Gastrocnemius medialis (tissue), 4 donors: Measurements from ENCODE around the gene PLET1. TPM values are rescaled to one million over a fixed set of nuclear protein-coding genes. Genes with fewer than 3 reads are reported as not detected.

Experiments used
- ATAC-seq, 2 donors: fragments of 150-250 bp; one replicate each; pipeline ENCODE4 v1.9.1; 2016
- DNase-seq, 2 donors: peaks; one replicate each; pipeline ENCODE4 v3.0.0-alpha.2; 2019
- H3K27ac ChIP-seq, 4 donors: fragments of 200-600 bp; sonication (generic); 1 replicate in 1 of 4; 2 replicates in 3 of 4; pipeline ENCODE4 v1.5.1; 2016 to 2018; ENCODE audit warnings: mild to moderate bottlenecking in 2 of 4, moderate library complexity in 1 of 4
- H3K27me3 ChIP-seq, 3 donors: fragments of 200-600 bp; sonication (generic) in 2 of 3; 1 replicate in 1 of 3; 2 replicates in 2 of 3; pipeline versions ENCODE4 v1.5.1 to v1.6.0; 2016 to 2019; ENCODE audit warnings: mild to moderate bottlenecking in 1 of 3, moderate library complexity in 1 of 3
- H3K36me3 ChIP-seq, 2 donors: fragments of 200-600 bp; sonication (generic) in 1 of 2; one replicate each; pipeline ENCODE4 v1.5.1; 2017 to 2018
- H3K4me1 ChIP-seq, 2 donors: fragments of 200-600 bp; sonication (generic) in 1 of 2; one replicate each; pipeline ENCODE4 v1.5.1; 2016 to 2017; ENCODE audit warnings: mild to moderate bottlenecking in 2 of 2
- H3K4me3 ChIP-seq, 4 donors: fragments of 200-600 bp; sonication (generic) in 3 of 4; 1 replicate in 1 of 4; 2 replicates in 3 of 4; pipeline ENCODE4 v1.5.1; 2016 to 2019; ENCODE audit warnings: mild to moderate bottlenecking in 2 of 4
- H3K9me3 ChIP-seq, 3 donors: fragments of 200-600 bp; sonication (generic) in 2 of 3; 1 replicate in 1 of 3; 2 replicates in 2 of 3; pipeline ENCODE4 v1.5.1; 2016 to 2019
- CTCF ChIP-seq, 5 experiments: fragments of 450-650 bp in 3 of 5; fragments of 200-600 bp in 2 of 5; sonication (generic) in 2 of 5; IDR thresholded peaks in 4 of 5; conservative IDR thresholded peaks in 1 of 5; 1 replicate in 4 of 5; 2 replicates in 1 of 5; pipeline ENCODE4 v1.5.1; 2016 to 2019; ENCODE audit warnings: antibody characterized with exemption in 5 of 5, mild to moderate bottlenecking in 3 of 5, moderate library complexity in 3 of 5
- POLR2A ChIP-seq, 2 donors: fragments of 450-650 bp; IDR thresholded peaks; one replicate each; pipeline ENCODE4 v1.6.1; 2017; ENCODE audit warnings: antibody characterized with exemption in 2 of 2, mild to moderate bottlenecking in 2 of 2, moderate library complexity in 2 of 2
- in situ Hi-C, 4 donors: fragments of 200-750 bp; cut with MboI; loops; one replicate each; pipeline versions ENCODE4 v1.15.0 to v1.8.0; 2017; ENCODE audit warnings: low sequenced_read_pairs in 4 of 4
- intact Hi-C: fragments of 100-400 bp; cut with DNase I; formaldehyde crosslinking; loops from one replicate; pipeline ENCODE4 v1.15.1; 2023; ENCODE audit warnings: low total_unique reads
- total RNA-seq, 4 donors: library from RNA; depleted of rRNA; stranded (reverse); fragments of >200 nt; gene quantifications; one replicate each; pipeline versions ENCODE4 v1.1.0 to v1.2.3, GENCODE V29; 2016

Gene PLET1
- total RNA-seq, 4 donors from 2014 or later, result not detected

- TF ChIP-seq POLR2A (IDR thresholded peaks at IDR 0.05) (no peak), CTCF (IDR thresholded peaks at IDR 0.05 in 4 of 5, conservative IDR thresholded peaks at IDR 0.05 in 1 of 5) (no peak)
- Histone ChIP-seq H3K4me1 (no peaks in the 10 kb centered on the region), H3K4me3 (no peak overlapping the region), H3K36me3 (no peaks in the 10 kb centered on the region), H3K9me3 (no peaks in the 10 kb centered on the region), H3K27ac (no peak overlapping the region), H3K27me3 (no peaks in the 10 kb centered on the region)
- DNase-seq, result no peak
- ATAC-seq, result no peak
- in situ Hi-C loops (no loop called here), intact Hi-C loops (no loop called here)
Observed at GRCh38 chr11:112271242-112271641, 10.6 kb upstream of the PLET1 start.

- Histone ChIP-seq H3K4me3 (no peak overlapping the region), H3K4me1 (no peaks in the 10 kb centered on the region), H3K27me3 (no peaks in the 10 kb centered on the region), H3K27ac (no peak overlapping the region), H3K9me3 (no peaks in the 10 kb centered on the region), H3K36me3 (no peaks in the 10 kb centered on the region)
- no peak for ATAC-seq
- no peak for TF ChIP-seq POLR2A (IDR thresholded peaks at IDR 0.05)
- no peak for TF ChIP-seq CTCF (IDR thresholded peaks at IDR 0.05 in 4 of 5, conservative IDR thresholded peaks at IDR 0.05 in 1 of 5)
- no peak for DNase-seq
- intact Hi-C loops, result no loop called here
- in situ Hi-C loops, result no loop called here
Observed at GRCh38 chr11:112270551-112271180, 10.0 kb upstream of the PLET1 start.

GRCh38 chr11:112269139-112269538, 8.5 kb upstream of the PLET1 start:
- Histone ChIP-seq H3K27ac (no peak overlapping the region), H3K36me3 (no peaks in the 10 kb centered on the region), H3K9me3 (no peaks in the 10 kb centered on the region), H3K27me3 (no peaks in the 10 kb centered on the region), H3K4me3 (no peak overlapping the region), H3K4me1 (no peaks in the 10 kb centered on the region)
- no peak for ATAC-seq
- intact Hi-C loops (no loop called here), in situ Hi-C loops (no loop called here)
- DNase-seq, result no peak
- TF ChIP-seq CTCF (IDR thresholded peaks at IDR 0.05 in 4 of 5, conservative IDR thresholded peaks at IDR 0.05 in 1 of 5) (no peak), POLR2A (IDR thresholded peaks at IDR 0.05) (no peak)

GRCh38 chr11:112268406-112268805, 7.7 kb upstream of the PLET1 start:
- no peaks in the 10 kb centered on the region for H3K27me3 ChIP-seq
- TF ChIP-seq CTCF (IDR thresholded peaks at IDR 0.05 in 4 of 5, conservative IDR thresholded peaks at IDR 0.05 in 1 of 5), result no peak
- TF ChIP-seq POLR2A (IDR thresholded peaks at IDR 0.05), result no peak
- in situ Hi-C loops (no loop called here), intact Hi-C loops (no loop called here)
- H3K36me3 ChIP-seq, result no peaks in the 10 kb centered on the region
- ATAC-seq (no peak), DNase-seq (no peak)
- no peaks in the 10 kb centered on the region for H3K4me1 ChIP-seq
- no peak overlapping the region for H3K27ac ChIP-seq
- no peaks in the 10 kb centered on the region for H3K9me3 ChIP-seq
- H3K4me3 ChIP-seq, result no peak overlapping the region

GRCh38 chr11:112267188-112267591, 6.5 kb upstream of the PLET1 start:
- intact Hi-C loops, result no loop called here
- no peak overlapping the region for H3K27ac ChIP-seq
- H3K27me3 ChIP-seq, result no peaks in the 10 kb centered on the region
- H3K36me3 ChIP-seq, result no peaks in the 10 kb centered on the region
- no peaks in the 10 kb centered on the region for H3K4me1 ChIP-seq
- H3K9me3 ChIP-seq, result no peaks in the 10 kb centered on the region
- no peak for TF ChIP-seq CTCF (IDR thresholded peaks at IDR 0.05 in 4 of 5, conservative IDR thresholded peaks at IDR 0.05 in 1 of 5)
- no peak for TF ChIP-seq POLR2A (IDR thresholded peaks at IDR 0.05)
- ATAC-seq (no peak), DNase-seq (no peak)
- in situ Hi-C loops, result no loop called here
- no peak overlapping the region for H3K4me3 ChIP-seq
